Neural crest cell (in vitro differentiated cells): Measurements from ENCODE around the gene KCTD17. TPM values are rescaled to one million over a fixed set of nuclear protein-coding genes. Genes with fewer than 3 reads are reported as not detected.

Source experiments
- DNase-seq: peaks from one replicate; pipeline ENCODE4 v3.0.0; 2021; ENCODE audit warnings: low read depth, mixed read lengths, low spot score
- H3K27ac Mint-ChIP-seq: one replicate; pipeline ENCODE4 v1.8.0; 2021; ENCODE audit warnings: mild to moderate bottlenecking, mixed read lengths; ENCODE audit not compliant: unreplicated experiment
- H3K27me3 Mint-ChIP-seq: 2 replicates; pipeline ENCODE4 v1.8.0; 2021; ENCODE audit warnings: low read depth, mild to moderate bottlenecking, mixed read lengths
- H3K36me3 Mint-ChIP-seq: 2 replicates; pipeline ENCODE4 v1.8.0; 2021; ENCODE audit warnings: low read depth, mild to moderate bottlenecking, mixed read lengths
- H3K4me1 Mint-ChIP-seq: 2 replicates; pipeline ENCODE4 v1.8.0; 2021; ENCODE audit warnings: mixed read lengths
- H3K4me3 Mint-ChIP-seq: one replicate; pipeline ENCODE4 v1.8.0; 2021; ENCODE audit warnings: mild to moderate bottlenecking, mixed read lengths
- H3K9me3 Mint-ChIP-seq: 2 replicates; pipeline ENCODE4 v1.8.0; 2021; ENCODE audit warnings: mixed read lengths
- total RNA-seq: library from RNA; stranded (reverse); gene quantifications from 2 replicates; pipeline ENCODE4 v1.2.1, GENCODE V29; 2021
- TF ChIP-seq, protein P1 (sequence below): fragments of 200-600 bp; sonication (generic); conservative IDR thresholded peaks from 2 replicates; pipeline ENCODE4 v1.5.0; 2021; ENCODE audit warnings: antibody characterized with exemption, mild to moderate bottlenecking

KCTD17 gene
- total RNA-seq, 1 donor from 2014 or later = 95.8 TPM

DNA sequence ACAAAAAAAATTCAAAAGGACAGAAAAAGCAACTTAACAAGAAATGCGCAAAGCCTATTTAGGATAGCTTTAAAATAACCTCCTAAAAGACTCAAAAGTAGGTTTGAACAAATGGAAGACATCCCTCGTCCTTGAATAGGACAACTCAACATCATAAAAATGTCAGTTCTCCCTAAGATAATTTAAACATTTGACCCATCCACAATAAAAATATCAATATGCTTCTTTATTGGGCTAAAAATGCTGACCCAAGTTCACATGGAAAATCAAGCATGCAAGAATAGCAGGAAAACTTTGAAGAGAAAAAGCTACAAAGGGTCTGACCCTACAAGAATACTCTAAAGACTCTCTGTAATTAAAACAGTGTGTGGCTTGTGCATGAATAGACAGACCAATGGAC is 12.1 kb upstream of the KCTD17 start:
- H3K9me3 Mint-ChIP-seq = no peaks in the 10 kb centered on the region
- H3K27me3 Mint-ChIP-seq = no peaks in the 10 kb centered on the region
- no peak for DNase-seq
- TF ChIP-seq, protein P1, sequence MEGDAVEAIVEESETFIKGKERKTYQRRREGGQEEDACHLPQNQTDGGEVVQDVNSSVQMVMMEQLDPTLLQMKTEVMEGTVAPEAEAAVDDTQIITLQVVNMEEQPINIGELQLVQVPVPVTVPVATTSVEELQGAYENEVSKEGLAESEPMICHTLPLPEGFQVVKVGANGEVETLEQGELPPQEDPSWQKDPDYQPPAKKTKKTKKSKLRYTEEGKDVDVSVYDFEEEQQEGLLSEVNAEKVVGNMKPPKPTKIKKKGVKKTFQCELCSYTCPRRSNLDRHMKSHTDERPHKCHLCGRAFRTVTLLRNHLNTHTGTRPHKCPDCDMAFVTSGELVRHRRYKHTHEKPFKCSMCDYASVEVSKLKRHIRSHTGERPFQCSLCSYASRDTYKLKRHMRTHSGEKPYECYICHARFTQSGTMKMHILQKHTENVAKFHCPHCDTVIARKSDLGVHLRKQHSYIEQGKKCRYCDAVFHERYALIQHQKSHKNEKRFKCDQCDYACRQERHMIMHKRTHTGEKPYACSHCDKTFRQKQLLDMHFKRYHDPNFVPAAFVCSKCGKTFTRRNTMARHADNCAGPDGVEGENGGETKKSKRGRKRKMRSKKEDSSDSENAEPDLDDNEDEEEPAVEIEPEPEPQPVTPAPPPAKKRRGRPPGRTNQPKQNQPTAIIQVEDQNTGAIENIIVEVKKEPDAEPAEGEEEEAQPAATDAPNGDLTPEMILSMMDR = no peak
- H3K36me3 Mint-ChIP-seq = no peaks in the 10 kb centered on the region
- H3K27ac Mint-ChIP-seq = no peak overlapping the region
- H3K4me3 Mint-ChIP-seq = no peak overlapping the region
- peaks cover 30% of the 10 kb centered on the region for H3K4me1 Mint-ChIP-seq

DNA sequence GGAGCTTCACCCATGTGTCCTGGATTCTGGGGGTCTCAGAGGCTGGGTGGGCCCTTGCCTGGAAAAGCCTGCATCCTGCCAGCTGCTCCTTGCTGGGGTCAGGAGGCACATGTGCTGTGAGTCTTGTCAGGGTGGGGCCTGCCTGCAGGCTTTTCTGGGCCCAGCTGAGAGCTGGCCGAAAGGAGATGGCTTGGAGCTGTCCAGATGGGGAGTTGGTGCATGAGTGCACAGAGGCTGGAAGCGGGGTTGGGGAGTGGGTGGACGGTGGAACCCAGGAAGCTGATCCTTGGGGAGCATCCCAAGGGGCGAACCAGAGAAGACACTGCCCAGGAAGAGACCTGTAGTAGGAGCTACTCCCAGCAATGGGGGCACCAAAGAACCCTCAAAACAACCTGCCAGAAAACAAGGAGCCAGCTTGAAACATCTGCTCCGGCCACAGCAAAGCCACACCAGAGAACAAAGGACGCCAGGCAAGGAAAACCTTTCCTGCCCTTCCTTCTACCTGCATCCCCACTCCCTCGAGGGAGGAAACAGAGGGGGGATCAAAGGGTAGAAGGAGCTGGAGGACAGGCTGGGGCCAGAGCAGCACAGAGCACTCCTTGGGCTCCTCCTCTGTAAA is 8.2 kb upstream of the KCTD17 start:
- DNase-seq = no peak
- Mint-ChIP-seq H3K4me1 (peaks cover 20% of the 10 kb centered on the region), H3K27ac (no peak overlapping the region)

DNA sequence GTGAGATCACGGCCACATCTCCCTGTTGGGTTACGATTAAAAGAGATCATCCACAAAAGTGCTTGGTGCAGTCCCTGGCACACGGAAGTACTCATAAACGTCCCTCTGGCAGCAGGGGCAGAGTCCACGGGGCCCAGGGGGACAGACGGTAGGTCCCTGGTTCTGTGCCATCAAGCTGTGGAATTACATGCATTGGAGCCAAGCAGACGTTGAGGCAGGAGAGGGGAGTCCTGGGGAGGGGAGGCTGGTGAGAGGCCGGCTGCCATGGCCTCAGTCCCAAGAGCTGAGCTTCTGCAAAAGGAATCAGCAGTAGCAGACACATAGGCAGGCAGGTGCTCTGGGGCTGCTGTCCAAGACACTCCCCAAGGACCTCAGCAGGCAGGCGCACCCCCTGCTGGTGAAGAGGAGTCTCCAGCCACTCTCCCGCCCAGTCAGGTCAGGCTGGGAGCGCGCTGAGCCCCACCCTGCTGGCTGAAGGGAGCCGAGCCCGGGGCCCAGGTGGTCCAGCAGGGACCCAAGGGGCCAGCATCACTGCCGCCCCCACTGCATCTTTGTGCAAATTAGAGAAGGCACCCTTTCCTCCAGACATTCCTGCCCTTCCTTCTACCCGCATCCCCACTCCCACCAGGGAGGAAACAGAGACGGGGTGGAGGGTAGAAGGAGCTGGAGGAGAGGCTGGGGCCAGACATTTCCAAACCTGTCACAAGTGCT is 7.6 kb upstream of the KCTD17 start:
- no peak overlapping the region for H3K4me3 Mint-ChIP-seq
- H3K36me3 Mint-ChIP-seq = no peaks in the 10 kb centered on the region
- peaks cover 20% of the 10 kb centered on the region for H3K4me1 Mint-ChIP-seq
- peak; percentile 39 for DNase-seq
- H3K9me3 Mint-ChIP-seq = no peaks in the 10 kb centered on the region
- H3K27ac Mint-ChIP-seq = no peak overlapping the region
- H3K27me3 Mint-ChIP-seq = no peaks in the 10 kb centered on the region
- TF ChIP-seq, protein P1 = peak; percentile 70

More for the DNA sequence above, 8.2 kb upstream of the KCTD17 start:
- no peaks in the 10 kb centered on the region for H3K9me3 Mint-ChIP-seq
- H3K4me3 Mint-ChIP-seq = no peak overlapping the region
- TF ChIP-seq, protein P1 = no peak
- no peaks in the 10 kb centered on the region for H3K36me3 Mint-ChIP-seq
- H3K27me3 Mint-ChIP-seq = no peaks in the 10 kb centered on the region

DNA sequence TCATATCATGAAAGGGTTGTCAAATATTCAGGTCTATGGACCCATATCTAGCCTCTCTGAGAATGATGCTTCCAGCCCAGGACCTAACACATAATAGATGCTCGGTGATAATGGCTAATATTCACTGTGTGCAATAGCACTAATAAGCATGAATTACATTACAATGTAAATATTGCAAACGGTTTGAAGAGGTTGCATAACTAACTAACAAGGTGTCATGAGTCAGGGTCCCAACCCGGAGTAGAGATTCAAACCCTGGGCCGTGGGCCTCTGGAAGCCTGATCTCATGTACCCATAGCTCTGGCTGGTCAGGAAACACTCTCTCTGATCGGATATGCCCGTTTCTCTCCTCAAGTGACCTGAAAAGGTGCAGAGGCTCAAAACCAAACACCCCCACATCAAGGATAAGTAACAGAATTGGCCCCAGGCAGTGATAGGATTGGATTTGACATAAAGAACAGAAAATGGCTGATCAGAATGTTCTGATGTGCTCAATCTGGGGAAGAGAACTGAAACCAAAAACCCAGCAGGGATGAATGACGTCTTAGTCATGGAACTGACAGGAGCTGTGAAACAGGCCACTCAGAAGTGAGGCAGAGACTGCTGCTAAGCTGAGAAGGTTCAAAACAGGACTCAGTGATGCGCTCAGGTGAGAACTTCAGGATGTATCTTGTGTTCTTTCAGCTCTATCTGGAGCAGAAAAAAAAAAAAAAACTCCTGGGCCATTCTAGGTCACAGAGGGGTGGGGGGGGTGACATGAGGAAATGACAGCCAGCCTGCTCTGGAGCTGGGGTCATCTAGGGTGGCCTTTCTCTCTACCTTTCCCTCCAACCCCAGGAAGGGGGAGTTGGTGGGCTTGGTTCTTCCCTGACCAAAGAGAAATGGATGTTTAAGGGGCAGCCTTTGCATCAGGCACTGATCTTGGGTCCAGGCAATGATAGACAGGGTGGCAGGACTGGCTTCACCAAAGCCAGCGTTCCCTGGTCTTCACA is 6.6 kb upstream of the KCTD17 start:
- Mint-ChIP-seq H3K9me3 (no peaks in the 10 kb centered on the region), H3K27me3 (no peaks in the 10 kb centered on the region), H3K4me3 (no peak overlapping the region), H3K36me3 (no peaks in the 10 kb centered on the region), H3K27ac (no peak overlapping the region), H3K4me1 (peaks cover 13% of the 10 kb centered on the region)
- DNase-seq = no peak
- TF ChIP-seq, protein P1 = no peak

DNA sequence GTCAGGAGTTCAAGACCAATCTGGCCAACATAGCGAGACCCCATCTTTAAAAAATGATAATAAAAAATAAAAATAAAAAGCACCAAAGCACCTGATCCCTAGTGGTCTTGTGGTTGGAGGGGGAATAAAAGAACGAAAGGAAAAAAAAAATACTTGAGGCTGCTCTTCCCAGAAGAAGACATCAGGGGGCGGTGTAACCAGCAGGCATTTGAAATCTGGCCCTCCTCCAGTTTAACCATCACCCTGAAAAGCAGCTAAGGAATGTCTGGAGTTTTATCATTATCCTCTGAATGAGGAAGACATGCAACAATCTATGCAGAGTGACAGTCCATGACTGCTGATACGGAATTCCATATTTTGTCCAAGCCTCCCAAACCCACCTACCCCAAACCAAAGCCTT is 5.6 kb upstream of the KCTD17 start:
- DNase-seq = no peak
- H3K4me1 Mint-ChIP-seq = peaks cover 6% of the 10 kb centered on the region
- H3K9me3 Mint-ChIP-seq = no peaks in the 10 kb centered on the region
- TF ChIP-seq, protein P1 = peak; percentile 60
- peak overlapping the region; percentile 62 for H3K4me3 Mint-ChIP-seq
- H3K27me3 Mint-ChIP-seq = no peaks in the 10 kb centered on the region
- no peaks in the 10 kb centered on the region for H3K36me3 Mint-ChIP-seq
- H3K27ac Mint-ChIP-seq = no peak overlapping the region
